H9 (cell line): ENCODE measurements around the gene ARFGAP1. TPM values are rescaled to one million over a fixed set of nuclear protein-coding genes. Genes with fewer than 3 reads are reported as not detected.

Experiments used
- DNase-seq: peaks from one replicate; pipeline ENCODE4 v3.0.0-alpha.2; 2017
- H2AFZ ChIP-seq: one replicate; pipeline ENCODE4 v1.6.1; 2013; ENCODE audit warnings: mild to moderate bottlenecking, low read length, control low read depth, moderate library complexity
- H2AK5ac ChIP-seq: 2 replicates; pipeline ENCODE4 v1.6.1; 2013; ENCODE audit warnings: low read length, control low read depth, mixed read lengths; ENCODE audit not compliant: insufficient read length
- H2BK120ac ChIP-seq: one replicate; pipeline ENCODE4 v1.6.1; 2013; ENCODE audit warnings: low read depth, mild to moderate bottlenecking, low read length, control low read depth, inconsistent platforms; ENCODE audit not compliant: poor library complexity, severe bottlenecking
- H2BK12ac ChIP-seq: 2 replicates; pipeline ENCODE4 v1.6.1; 2013; ENCODE audit warnings: low read length, control low read depth, mixed read lengths, low read depth; ENCODE audit not compliant: insufficient read length
- H2BK15ac ChIP-seq: 2 replicates; pipeline ENCODE4 v1.6.1; 2013; ENCODE audit warnings: low read depth, low read length, control low read depth
- H2BK20ac ChIP-seq: one replicate; pipeline ENCODE4 v1.6.1; 2013; ENCODE audit warnings: low read depth, mild to moderate bottlenecking, low read length, control low read depth, inconsistent platforms; ENCODE audit not compliant: poor library complexity, severe bottlenecking
- H2BK5ac ChIP-seq: 2 replicates; pipeline ENCODE4 v1.6.1; 2013; ENCODE audit warnings: low read length, control low read depth, mixed read lengths; ENCODE audit not compliant: insufficient read length
- H3K14ac ChIP-seq: 2 replicates; pipeline ENCODE4 v1.6.1; 2013; ENCODE audit warnings: low read length, control low read depth; ENCODE audit not compliant: insufficient read depth
- H3K18ac ChIP-seq: 2 replicates; pipeline ENCODE4 v1.6.1; 2013; ENCODE audit warnings: low read depth, mild to moderate bottlenecking, mixed read lengths, low read length, control low read depth; ENCODE audit not compliant: insufficient read length
- H3K23ac ChIP-seq: 2 replicates; pipeline ENCODE4 v1.6.1; 2013; ENCODE audit warnings: low read length, control low read depth, mixed read lengths, low read depth; ENCODE audit not compliant: insufficient read length
- H3K23me2 ChIP-seq: 2 replicates; pipeline ENCODE4 v1.6.1; 2013; ENCODE audit warnings: low read depth, mild to moderate bottlenecking, mixed read lengths, low read length, control low read depth; ENCODE audit not compliant: insufficient read length, poor library complexity, severe bottlenecking
- H3K27ac ChIP-seq: 2 replicates; pipeline ENCODE4 v1.5.1; 2013; ENCODE audit warnings: low read length, control low read depth, mixed read lengths, low read depth; ENCODE audit not compliant: insufficient read length
- H3K27me3 ChIP-seq: 2 replicates; pipeline ENCODE4 v1.6.1; 2013; ENCODE audit warnings: low read length, control low read depth, inconsistent platforms; ENCODE audit not compliant: insufficient read depth
- H3K4ac ChIP-seq: 2 replicates; pipeline ENCODE4 v1.6.1; 2013; ENCODE audit warnings: low read depth, mild to moderate bottlenecking, control low read depth, inconsistent platforms, low read length, moderate library complexity
- H3K4me1 ChIP-seq: 2 replicates; pipeline ENCODE4 v1.6.1; 2013; ENCODE audit warnings: low read length, control low read depth, inconsistent platforms; ENCODE audit not compliant: insufficient read depth
- H3K4me2 ChIP-seq: 2 replicates; pipeline ENCODE4 v1.6.1; 2013; ENCODE audit warnings: low read length, control low read depth, mixed read lengths; ENCODE audit not compliant: insufficient read length, insufficient read depth
- H3K56ac ChIP-seq: 2 replicates; pipeline ENCODE4 v1.6.1; 2013; ENCODE audit warnings: low read depth, mild to moderate bottlenecking, mixed read lengths, low read length, control low read depth; ENCODE audit not compliant: insufficient read length
- H3K79me1 ChIP-seq: 2 replicates; pipeline ENCODE4 v1.6.1; 2013; ENCODE audit warnings: low read depth, mild to moderate bottlenecking, moderate library complexity, low read length, control low read depth, inconsistent platforms; ENCODE audit not compliant: insufficient read depth, poor library complexity, severe bottlenecking
- H3K79me2 ChIP-seq: 2 replicates; pipeline ENCODE4 v1.6.1; 2013; ENCODE audit warnings: low read length, control low read depth, inconsistent platforms; ENCODE audit not compliant: insufficient read depth
- H3K9ac ChIP-seq: 2 replicates; pipeline ENCODE4 v1.6.1; 2013; ENCODE audit warnings: low read length, control low read depth, mixed read lengths; ENCODE audit not compliant: insufficient read length; ENCODE audit errors: extremely low read depth
- H3K9me3 ChIP-seq: one replicate; pipeline ENCODE4 v1.6.1; 2013; ENCODE audit warnings: low read depth, low read length, inconsistent platforms; ENCODE audit not compliant: control insufficient read depth
- H3T11ph ChIP-seq: one replicate; pipeline ENCODE4 v1.6.1; 2013; ENCODE audit warnings: mild to moderate bottlenecking, low read length, control low read depth, inconsistent platforms
- H4K20me1 ChIP-seq: one replicate; pipeline ENCODE4 v1.6.1; 2013; ENCODE audit not compliant: control insufficient read depth, insufficient read length, insufficient read depth
- H4K5ac ChIP-seq: 2 replicates; pipeline ENCODE4 v1.6.1; 2013; ENCODE audit warnings: low read depth, mild to moderate bottlenecking, mixed read lengths, low read length, control low read depth; ENCODE audit not compliant: insufficient read length
- H4K8ac ChIP-seq: replicated peaks from 2 replicates; pipeline ENCODE4 v1.6.1; 2013; ENCODE audit warnings: low read length, control low read depth, mixed read lengths, low read depth; ENCODE audit not compliant: insufficient read length
- H4K91ac ChIP-seq: 2 replicates; pipeline ENCODE4 v1.6.1; 2013; ENCODE audit warnings: low read depth, mild to moderate bottlenecking, moderate library complexity, mixed read lengths, low read length, control low read depth; ENCODE audit not compliant: insufficient read length
- H3K27ac Mint-ChIP-seq, 3 experiments: 2 replicates in 2 of 3; 3 replicates in 1 of 3; pipeline ENCODE4 v1.8.0; 2020 to 2021; ENCODE audit warnings: mixed read lengths in 3 of 3, mild to moderate bottlenecking in 1 of 3, moderate library complexity in 1 of 3
- H3K27me3 Mint-ChIP-seq: 2 replicates; pipeline ENCODE4 v1.8.0; 2021; ENCODE audit warnings: low read depth, mild to moderate bottlenecking, moderate library complexity, mixed read lengths
- H3K36me3 Mint-ChIP-seq, 3 experiments: 2 replicates in 2 of 3; 3 replicates in 1 of 3; pipeline ENCODE4 v1.8.0; 2020 to 2021; ENCODE audit warnings: low read depth in 3 of 3, mixed read lengths in 3 of 3; ENCODE audit not compliant: insufficient read depth in 1 of 3
- H3K4me1 Mint-ChIP-seq, 2 experiments: 2 replicates each; pipeline ENCODE4 v1.8.0; 2020; ENCODE audit warnings: mixed read lengths in 2 of 2
- H3K4me3 Mint-ChIP-seq, 2 experiments: 2 replicates in 1 of 2; 3 replicates in 1 of 2; pipeline ENCODE4 v1.8.0; 2020 to 2021; ENCODE audit warnings: mild to moderate bottlenecking in 2 of 2, mixed read lengths in 2 of 2, moderate library complexity in 1 of 2
- H3K9me3 Mint-ChIP-seq, 2 experiments: 2 replicates in 1 of 2; 3 replicates in 1 of 2; pipeline ENCODE4 v1.8.0; 2020; ENCODE audit warnings: mild to moderate bottlenecking in 2 of 2, mixed read lengths in 2 of 2, moderate library complexity in 1 of 2
- CTCF ChIP-seq: fragments of 200-600 bp; sonication (generic); conservative IDR thresholded peaks from 3 replicates; pipeline ENCODE4 v1.8.0; 2021; ENCODE audit warnings: antibody characterized with exemption, mild to moderate bottlenecking
- WGBS: extraction: QIAGEN DNeasy Blood & Tissue Kit; methylation state at CpG from one replicate; pipeline ENCODE4 v1.1.7; 2013; ENCODE audit warnings: missing lambda C conversion rate, low lambda C conversion rate, mixed read lengths; ENCODE audit not compliant: insufficient read length; ENCODE audit errors: extremely low coverage; 5-methylcytosine and 5-hydroxymethylcytosine counted together
- total RNA-seq: library from RNA; stranded (reverse); gene quantifications from 2 replicates; pipeline ENCODE4 v1.2.1, GENCODE V29; 2021

The ARFGAP1 gene
- total RNA-seq, 1 experiment from 2014 or later: 114 TPM

GRCh38 chr20:63268671-63269439, 3.8 kb upstream of the ARFGAP1 start:
- H4K91ac ChIP-seq: no peak overlapping the region
- H3K27ac ChIP-seq: no peak overlapping the region
- H2BK12ac ChIP-seq: no peak overlapping the region
- no peak overlapping the region for H2AK5ac ChIP-seq
- no peak overlapping the region for H3K4ac ChIP-seq
- H3K79me2 ChIP-seq: peaks cover 8% of the 10 kb centered on the region; the same call in 1 of the 2 replicates
- no peak overlapping the region for H3K56ac ChIP-seq
- no peak overlapping the region for H3K4me2 ChIP-seq
- H3K36me3 Mint-ChIP-seq: no peaks in the 10 kb centered on the region
- DNase-seq: no peak
- no peak overlapping the region for H3K4me3 Mint-ChIP-seq
- H3K9me3 Mint-ChIP-seq: no peaks in the 10 kb centered on the region
- peaks cover 11% of the 10 kb centered on the region for H3K27me3 Mint-ChIP-seq
- no peaks in the 10 kb centered on the region for H3K9me3 ChIP-seq
- no peaks in the 10 kb centered on the region for H3K23me2 ChIP-seq
- no peak overlapping the region for H4K5ac ChIP-seq
- no peak overlapping the region for H3K14ac ChIP-seq
- no peak overlapping the region for H2BK20ac ChIP-seq
- H2BK15ac ChIP-seq: no peak overlapping the region
- no peak overlapping the region for H2AFZ ChIP-seq
- H2BK120ac ChIP-seq: no peak overlapping the region
- no peak overlapping the region for H3K23ac ChIP-seq
- H3K79me1 ChIP-seq: peaks cover 3% of the 10 kb centered on the region
- no peak overlapping the region for H3K18ac ChIP-seq
- H3T11ph ChIP-seq: no peak overlapping the region
- no peak overlapping the region for H4K8ac ChIP-seq
- WGBS: no CpG with 5 or more reads among the region's 18 CpGs
- no peak for TF ChIP-seq CTCF
- H3K27ac Mint-ChIP-seq: no peak overlapping the region
- no peaks in the 10 kb centered on the region for H3K27me3 ChIP-seq
- 0 out of 2 replicates have a peak, but pooled peaks cover 1% of the 10 kb centered on the region for H3K4me1 ChIP-seq
- no peaks in the 10 kb centered on the region for H4K20me1 ChIP-seq
- no peak overlapping the region for H2BK5ac ChIP-seq
- H3K9ac ChIP-seq: no peak overlapping the region
- peaks cover 17 to 26% of the 10 kb centered on the region in 2 experiments for H3K4me1 Mint-ChIP-seq
